Measurements from ENCODE around the gene SNRPD1. TPM values are rescaled to one million over a fixed set of nuclear protein-coding genes. Genes with fewer than 3 reads are reported as not detected.
"Not testable (repeated sequence)": the region's sequence is repeated elsewhere in the genome, so short reads cannot be mapped to it uniquely, and the experiment has no call there.

The SNRPD1 gene
- total and polyA plus RNA-seq, 3 experiments from 2014 or later: 89.9 to 165 (median 154) TPM

GRCh38 chr18:21664069-21664468 lies 52.0 kb downstream of the SNRPD1 start:
- no peaks in the 10 kb centered on the region for H3K9me3 ChIP-seq (ENCODE audit: low read length)
- H3K4me3 ChIP-seq (ENCODE audit: low read length): no peak overlapping the region
- peaks cover 8% of the 10 kb centered on the region for H3K36me3 ChIP-seq (ENCODE audit: insufficient read depth, low read length)
- peaks cover 0 to 44% (median 9%) of the 10 kb centered on the region in 3 donors for H3K36me3 Mint-ChIP-seq
- H3K4me1 ChIP-seq (ENCODE audit: insufficient read depth, low read length): no peaks in the 10 kb centered on the region
- H3K27me3 Mint-ChIP-seq: no peaks in the 10 kb centered on the region
- CTCF ChIA-PET: no interaction called here
- no peaks in the 10 kb centered on the region for H3K9me3 Mint-ChIP-seq
- H3K4me3 Mint-ChIP-seq: no peak overlapping the region
- peak overlapping the region in 3 of 8 donors; percentile 17 to 26 (median 17) for H3K27ac Mint-ChIP-seq
- POLR2A ChIA-PET: no interaction called here
- DNase-seq: no peak
- peaks cover 0 to 4% (median 0%) of the 10 kb centered on the region in 3 donors for H3K4me1 Mint-ChIP-seq
- H3K27me3 ChIP-seq (ENCODE audit: insufficient read depth, low read length, poor library complexity, severe bottlenecking): no peaks in the 10 kb centered on the region
- H3K27ac ChIP-seq (ENCODE audit: low read depth, low read length): no peak overlapping the region

- no peaks in the 10 kb centered on the region for H3K9me3 Mint-ChIP-seq
- Histone ChIP-seq H3K27me3 (ENCODE audit: insufficient read depth, low read length, poor library complexity, severe bottlenecking) (no peaks in the 10 kb centered on the region), H3K4me3 (ENCODE audit: low read length) (no peak overlapping the region), H3K4me1 (ENCODE audit: insufficient read depth, low read length) (no peaks in the 10 kb centered on the region), H3K9me3 (ENCODE audit: low read length) (no peaks in the 10 kb centered on the region), H3K27ac (ENCODE audit: low read depth, low read length) (no peak overlapping the region), H3K36me3 (ENCODE audit: insufficient read depth, low read length) (no peaks in the 10 kb centered on the region)
- peak overlapping the region in 2 of 8 donors; percentile 8 to 40 for H3K27ac Mint-ChIP-seq
- ChIA-PET CTCF (no interaction called here), POLR2A (no interaction called here)
- H3K4me3 Mint-ChIP-seq: no peak overlapping the region
- DNase-seq: no peak
- no peaks in the 10 kb centered on the region for H3K27me3 Mint-ChIP-seq
- H3K36me3 Mint-ChIP-seq: peaks cover 0 to 36% (median 4%) of the 10 kb centered on the region in 3 donors
- peaks cover 3 to 6% (median 4%) of the 10 kb centered on the region in 3 donors for H3K4me1 Mint-ChIP-seq
Observed at GRCh38 chr18:21669736-21670285, 57.7 kb downstream of the SNRPD1 start.

GRCh38 chr18:21672521-21673267 lies 60.6 kb downstream of the SNRPD1 start:
- peaks cover 0 to 33% (median 4%) of the 10 kb centered on the region in 3 donors for H3K36me3 Mint-ChIP-seq
- Histone ChIP-seq H3K4me3 (ENCODE audit: low read length) (no peak overlapping the region), H3K4me1 (ENCODE audit: insufficient read depth, low read length) (no peaks in the 10 kb centered on the region), H3K27me3 (ENCODE audit: insufficient read depth, low read length, poor library complexity, severe bottlenecking) (no peaks in the 10 kb centered on the region), H3K9me3 (ENCODE audit: low read length) (no peaks in the 10 kb centered on the region), H3K27ac (ENCODE audit: low read depth, low read length) (no peak overlapping the region), H3K36me3 (ENCODE audit: insufficient read depth, low read length) (no peaks in the 10 kb centered on the region)
- no peaks in the 10 kb centered on the region for H3K27me3 Mint-ChIP-seq
- ChIA-PET POLR2A (no interaction called here), CTCF (interaction anchor here (1.4 kb wide), 1 partner anchor 10 kb away, joined by 3 read pairs; no protein-coding TSS in a partner anchor)
- H3K4me1 Mint-ChIP-seq: peaks cover 3 to 4% (median 4%) of the 10 kb centered on the region in 3 donors
- H3K4me3 Mint-ChIP-seq: no peak overlapping the region
- peak overlapping the region in 1 of 8 donors; percentile 17 for H3K27ac Mint-ChIP-seq
- H3K9me3 Mint-ChIP-seq: no peaks in the 10 kb centered on the region
- no peak for DNase-seq

GRCh38 chr18:21675354-21675753 lies 63.2 kb downstream of the SNRPD1 start:
- H3K4me1 Mint-ChIP-seq; POLR2A ChIA-PET; H3K9me3 ChIP-seq (ENCODE audit: low read length); H3K9me3 Mint-ChIP-seq; H3K27me3 Mint-ChIP-seq; H3K36me3 ChIP-seq (ENCODE audit: insufficient read depth, low read length); H3K4me3 ChIP-seq (ENCODE audit: low read length); H3K4me1 ChIP-seq (ENCODE audit: insufficient read depth, low read length); H3K4me3 Mint-ChIP-seq; H3K27ac Mint-ChIP-seq; H3K27ac ChIP-seq (ENCODE audit: low read depth, low read length); DNase-seq; H3K27me3 ChIP-seq (ENCODE audit: insufficient read depth, low read length, poor library complexity, severe bottlenecking): not testable (repeated sequence)
- peaks cover 0 to 30% (median 4%) of the 10 kb centered on the region in 3 donors for H3K36me3 Mint-ChIP-seq
- CTCF ChIA-PET: interaction anchor here (0.7 to 1.3 kb wide), 2 partner anchors 17 to 21 kb away, joined by 3 to 4 read pairs; no protein-coding TSS in a partner anchor

GRCh38 chr18:21678859-21679258 lies 66.7 kb downstream of the SNRPD1 start:
- Histone ChIP-seq H3K36me3 (ENCODE audit: insufficient read depth, low read length) (no peaks in the 10 kb centered on the region), H3K9me3 (ENCODE audit: low read length) (no peaks in the 10 kb centered on the region), H3K27ac (ENCODE audit: low read depth, low read length) (no peak overlapping the region), H3K4me1 (ENCODE audit: insufficient read depth, low read length) (peaks cover 16% of the 10 kb centered on the region), H3K4me3 (ENCODE audit: low read length) (no peak overlapping the region), H3K27me3 (ENCODE audit: insufficient read depth, low read length, poor library complexity, severe bottlenecking) (no peaks in the 10 kb centered on the region)
- no peak for DNase-seq
- Mint-ChIP-seq H3K9me3 (no peaks in the 10 kb centered on the region), H3K4me3 (no peak overlapping the region), H3K27ac (no peak overlapping the region), H3K4me1 (peaks cover 3% of the 10 kb centered on the region in 3 donors), H3K27me3 (no peaks in the 10 kb centered on the region), H3K36me3 (peaks cover 0 to 13% (median 2%) of the 10 kb centered on the region in 3 donors)
- POLR2A ChIA-PET: no interaction called here
- CTCF ChIA-PET: interaction anchor here (0.9 to 2.2 kb wide), 3 partner anchors 25 to 67 kb away, joined by 3 to 6 read pairs (median 3); partner anchors contain the start of genes ABHD3 and SNRPD1

GRCh38 chr18:21680161-21680560 lies 68.0 kb downstream of the SNRPD1 start:
- no peak overlapping the region for H3K27ac ChIP-seq (ENCODE audit: low read depth, low read length)
- no peaks in the 10 kb centered on the region for H3K27me3 ChIP-seq (ENCODE audit: insufficient read depth, low read length, poor library complexity, severe bottlenecking)
- H3K36me3 ChIP-seq (ENCODE audit: insufficient read depth, low read length): no peaks in the 10 kb centered on the region
- H3K4me1 ChIP-seq (ENCODE audit: insufficient read depth, low read length): peaks cover 16% of the 10 kb centered on the region
- Mint-ChIP-seq H3K4me1 (peaks cover 12 to 13% (median 12%) of the 10 kb centered on the region in 3 donors), H3K27ac (no peak overlapping the region), H3K27me3 (no peaks in the 10 kb centered on the region), H3K9me3 (no peaks in the 10 kb centered on the region), H3K4me3 (no peak overlapping the region), H3K36me3 (peaks cover 0 to 10% (median 0%) of the 10 kb centered on the region in 3 donors)
- no peak overlapping the region for H3K4me3 ChIP-seq (ENCODE audit: low read length)
- no peaks in the 10 kb centered on the region for H3K9me3 ChIP-seq (ENCODE audit: low read length)
- no peak for DNase-seq
- POLR2A ChIA-PET: interaction anchor here (0.6 kb wide), 1 partner anchor 32 kb away, joined by 3 read pairs; no protein-coding TSS in a partner anchor
- CTCF ChIA-PET: interaction anchor here (3.4 kb wide), 1 partner anchor 80 kb away, joined by 15 read pairs; the partner anchor contains the start of gene ESCO1

GRCh38 chr18:21682371-21683051 lies 70.4 kb downstream of the SNRPD1 start:
- no peak overlapping the region for H3K4me3 Mint-ChIP-seq
- Histone ChIP-seq H3K27ac (ENCODE audit: low read depth, low read length) (peak overlapping the region; percentile 74), H3K27me3 (ENCODE audit: insufficient read depth, low read length, poor library complexity, severe bottlenecking) (no peaks in the 10 kb centered on the region), H3K9me3 (ENCODE audit: low read length) (no peaks in the 10 kb centered on the region), H3K36me3 (ENCODE audit: insufficient read depth, low read length) (no peaks in the 10 kb centered on the region), H3K4me1 (ENCODE audit: insufficient read depth, low read length) (peaks cover 16% of the 10 kb centered on the region), H3K4me3 (ENCODE audit: low read length) (peak overlapping the region; percentile 62)
- H3K27me3 Mint-ChIP-seq: no peaks in the 10 kb centered on the region
- H3K4me1 Mint-ChIP-seq: peaks cover 17 to 32% (median 28%) of the 10 kb centered on the region in 3 donors
- peaks cover 0 to 12% (median 0%) of the 10 kb centered on the region in 3 donors for H3K36me3 Mint-ChIP-seq
- no peak overlapping the region for H3K27ac Mint-ChIP-seq
- H3K9me3 Mint-ChIP-seq: no peaks in the 10 kb centered on the region
- DNase-seq: peak in 2 of 5 donors; percentile 34 to 57
- POLR2A ChIA-PET: interaction anchor here (0.8 to 1.7 kb wide), 4 partner anchors 9 to 82 kb away, joined by 3 to 11 read pairs (median 6); partner anchors contain the start of genes ABHD3 and ESCO1
- CTCF ChIA-PET: interaction anchor here (1.2 to 3.4 kb wide), 4 partner anchors 9 to 82 kb away, joined by 3 to 15 read pairs (median 8); partner anchors contain the start of genes ABHD3, ESCO1 and SNRPD1

Data from CD8-positive, alpha-beta memory T cell (primary cell).